ENCODE results near the gene NDST1.

- no peak for TF ChIP-seq BHLHE40 (IDR thresholded peaks at IDR 0.05; ENCODE audit: borderline replicate concordance)
- no peak for TF ChIP-seq CTBP1 (IDR thresholded peaks at IDR 0.05; ENCODE audit: borderline replicate concordance)
- no peak for TF ChIP-seq ELF4 (IDR thresholded peaks at IDR 0.05)
- no peak for TF ChIP-seq HDGF (IDR thresholded peaks at IDR 0.05; ENCODE audit: borderline replicate concordance)
Observed at GRCh38 chr5:150519978-150520377, 12.0 kb downstream of the NDST1 start.

All from HEK293T (cell line).